Measurements from ENCODE around the gene ZFP36L1. TPM values are rescaled to one million over a fixed set of nuclear protein-coding genes. Genes with fewer than 3 reads are reported as not detected.

ZFP36L1 gene
- total RNA-seq, 1 experiment from 2014 or later: 47.8 TPM

GRCh38 chr14:68786491-68787091 is 6.3 kb downstream of the ZFP36L1 start:
- Histone ChIP-seq H3K27me3 (ENCODE audit: control insufficient read depth, insufficient read depth, low read length) (no peaks in the 10 kb centered on the region), H3K4me3 (ENCODE audit: insufficient read depth, low read depth, low read length) (no peak overlapping the region), H3K36me3 (replicated peaks; ENCODE audit: control insufficient read depth, insufficient read depth, low read length) (peaks cover 21% of the 10 kb centered on the region)
- DNase-seq: peak; percentile 59

GRCh38 chr14:68785534-68786490 is 7.1 kb downstream of the ZFP36L1 start:
- peaks cover 18% of the 10 kb centered on the region for H3K36me3 ChIP-seq (replicated peaks; ENCODE audit: control insufficient read depth, insufficient read depth, low read length)
- DNase-seq: peak; percentile 49
- H3K4me3 ChIP-seq (ENCODE audit: insufficient read depth, low read depth, low read length): no peak overlapping the region
- no peaks in the 10 kb centered on the region for H3K27me3 ChIP-seq (ENCODE audit: control insufficient read depth, insufficient read depth, low read length)

GRCh38 chr14:68784978-68785533 is 7.8 kb downstream of the ZFP36L1 start:
- Histone ChIP-seq H3K36me3 (replicated peaks; ENCODE audit: control insufficient read depth, insufficient read depth, low read length) (peaks cover 14% of the 10 kb centered on the region), H3K27me3 (ENCODE audit: control insufficient read depth, insufficient read depth, low read length) (no peaks in the 10 kb centered on the region), H3K4me3 (ENCODE audit: insufficient read depth, low read depth, low read length) (no peak overlapping the region)
- DNase-seq: no peak

GRCh38 chr14:68784226-68784910 is 8.5 kb downstream of the ZFP36L1 start:
- DNase-seq: no peak
- H3K36me3 ChIP-seq (replicated peaks; ENCODE audit: control insufficient read depth, insufficient read depth, low read length): peaks cover 8% of the 10 kb centered on the region
- no peak overlapping the region for H3K4me3 ChIP-seq (ENCODE audit: insufficient read depth, low read depth, low read length)
- H3K27me3 ChIP-seq (ENCODE audit: control insufficient read depth, insufficient read depth, low read length): no peaks in the 10 kb centered on the region

- Histone ChIP-seq H3K4me3 (ENCODE audit: insufficient read depth, low read depth, low read length) (no peak overlapping the region), H3K27me3 (ENCODE audit: control insufficient read depth, insufficient read depth, low read length) (no peaks in the 10 kb centered on the region), H3K36me3 (replicated peaks; ENCODE audit: control insufficient read depth, insufficient read depth, low read length) (peaks cover 3% of the 10 kb centered on the region; the same call in 1 of the 2 replicates)
- DNase-seq: no peak
Measured at GRCh38 chr14:68783408-68784225, 9.2 kb downstream of the ZFP36L1 start.

GRCh38 chr14:68782091-68782981 is 10.5 kb downstream of the ZFP36L1 start:
- Histone ChIP-seq H3K27me3 (ENCODE audit: control insufficient read depth, insufficient read depth, low read length) (no peaks in the 10 kb centered on the region), H3K36me3 (replicated peaks; ENCODE audit: control insufficient read depth, insufficient read depth, low read length) (no peaks in the 10 kb centered on the region), H3K4me3 (ENCODE audit: insufficient read depth, low read depth, low read length) (no peak overlapping the region)
- DNase-seq: peak; percentile 49

- H3K36me3 ChIP-seq (replicated peaks; ENCODE audit: control insufficient read depth, insufficient read depth, low read length): no peaks in the 10 kb centered on the region
- no peak overlapping the region for H3K4me3 ChIP-seq (ENCODE audit: insufficient read depth, low read depth, low read length)
- DNase-seq: no peak
- no peaks in the 10 kb centered on the region for H3K27me3 ChIP-seq (ENCODE audit: control insufficient read depth, insufficient read depth, low read length)
Measured at GRCh38 chr14:68781161-68782021, 11.5 kb downstream of the ZFP36L1 start.

- DNase-seq: peak; percentile 66
- Histone ChIP-seq H3K4me3 (ENCODE audit: insufficient read depth, low read depth, low read length) (no peak overlapping the region), H3K27me3 (ENCODE audit: control insufficient read depth, insufficient read depth, low read length) (no peaks in the 10 kb centered on the region), H3K36me3 (replicated peaks; ENCODE audit: control insufficient read depth, insufficient read depth, low read length) (no peaks in the 10 kb centered on the region)
Measured at GRCh38 chr14:68780358-68781160, 12.3 kb downstream of the ZFP36L1 start.

GRCh38 chr14:68779761-68780323 is 13.0 kb downstream of the ZFP36L1 start:
- H3K27me3 ChIP-seq (ENCODE audit: control insufficient read depth, insufficient read depth, low read length): no peaks in the 10 kb centered on the region
- no peaks in the 10 kb centered on the region for H3K36me3 ChIP-seq (replicated peaks; ENCODE audit: control insufficient read depth, insufficient read depth, low read length)
- DNase-seq: no peak
- no peak overlapping the region for H3K4me3 ChIP-seq (ENCODE audit: insufficient read depth, low read depth, low read length)

GRCh38 chr14:68777644-68778043 is 15.2 kb downstream of the ZFP36L1 start:
- DNase-seq: no peak
- no peaks in the 10 kb centered on the region for H3K36me3 ChIP-seq (replicated peaks; ENCODE audit: control insufficient read depth, insufficient read depth, low read length)
- H3K4me3 ChIP-seq (ENCODE audit: insufficient read depth, low read depth, low read length): no peak overlapping the region
- H3K27me3 ChIP-seq (ENCODE audit: control insufficient read depth, insufficient read depth, low read length): no peaks in the 10 kb centered on the region

GRCh38 chr14:68775614-68776126 is 17.2 kb downstream of the ZFP36L1 start:
- Histone ChIP-seq H3K4me3 (ENCODE audit: insufficient read depth, low read depth, low read length) (no peak overlapping the region), H3K36me3 (replicated peaks; ENCODE audit: control insufficient read depth, insufficient read depth, low read length) (no peaks in the 10 kb centered on the region), H3K27me3 (ENCODE audit: control insufficient read depth, insufficient read depth, low read length) (no peaks in the 10 kb centered on the region)
- no peak for DNase-seq

All from H7 (cell line).